ENCODE results near the gene CD300A.

GRCh38 chr17:74497471-74497870 lies 31.0 kb downstream of the CD300A start:
- TF ChIP-seq CTCF (IDR thresholded peaks at IDR 0.05) (no peak), POLR2A (IDR thresholded peaks at IDR 0.05) (no peak)

Data from adrenal gland (tissue), 5 donors.